A549 (cell line): ENCODE results near the gene IFITM2. TPM values are rescaled to one million over a fixed set of nuclear protein-coding genes. Genes with fewer than 3 reads are reported as not detected.
"Not testable (repeated sequence)": the region's sequence is repeated elsewhere in the genome, so short reads cannot be mapped to it uniquely, and the experiment has no call there.

Experiments used
- ATAC-seq, 2 experiments: fragments of 200-7000 bp in 1 of 2; fragments of >200 bp in 1 of 2; cut with Nextera tagmentation in 1 of 2; cut with Tn5 transposase in 1 of 2; 3 replicates each; pipeline versions ENCODE4 v1.8.0 to v1.9.1; 2018 to 2020; ENCODE audit warnings: mild to moderate bottlenecking in 1 of 2, moderate library complexity in 1 of 2
- CTCF ChIA-PET: fragments of 300-600 bp; sonication (Branson Sonifier 250); formaldehyde crosslinking; extraction: SDS; loops from one replicate; lab custom pipeline; 2021; ENCODE audit warnings: antibody characterized with exemption, inconsistent platforms; lab: Yijun Ruan, JAX
- POLR2A ChIA-PET: fragments of 350-600 bp; formaldehyde crosslinking; extraction: SDS; loops from one replicate; lab custom pipeline; 2021; ENCODE audit warnings: antibody characterized with exemption, inconsistent platforms; lab: Yijun Ruan, JAX
- DNase-seq, 2 experiments: peaks; one replicate each; pipeline versions ENCODE4 v3.0.0 to v3.0.0-alpha.2; 2011 to 2016; ENCODE audit warnings: low read depth in 1 of 2, low spot score in 1 of 2
- FAIRE-seq: peaks from 2 replicates; lab custom pipeline; 2011; peaks lifted over from hg19 to GRCh38; lab: Jason Lieb, UNC
- H3K27ac ChIP-seq, 2 experiments: fragments of >200 bp; sonication (Bioruptor Twin); formaldehyde crosslinking; 3 replicates each; pipeline ENCODE4 v1.5.1; 2016 to 2017
- H3K4me1 ChIP-seq: fragments of >200 bp; sonication (Bioruptor Twin); formaldehyde crosslinking; 3 replicates; pipeline ENCODE4 v1.6.1; 2016
- H3K4me2 ChIP-seq: fragments of >200 bp; sonication (Bioruptor Twin); formaldehyde crosslinking; 3 replicates; pipeline ENCODE4 v1.6.1; 2016
- H3K4me3 ChIP-seq: fragments of >200 bp; sonication (Bioruptor Twin); formaldehyde crosslinking; 3 replicates; pipeline ENCODE4 v1.5.1; 2016
- H3K9me3 ChIP-seq: fragments of >200 bp; sonication (Bioruptor Twin); formaldehyde crosslinking; 3 replicates; pipeline ENCODE4 v1.6.1; 2016
- BCL3 ChIP-seq: fragments of >200 bp; sonication (Bioruptor Twin); formaldehyde crosslinking; IDR thresholded peaks from 3 replicates; pipeline ENCODE4 v1.6.1; 2016
- BHLHE40 ChIP-seq: IDR thresholded peaks from 2 replicates; pipeline ENCODE4 v1.6.1; 2012; ENCODE audit warnings: low read depth, low read length, inconsistent platforms
- CBX2 ChIP-seq: fragments of 200-600 bp; sonication (generic); IDR thresholded peaks from 2 replicates; pipeline ENCODE4 v1.6.1; 2016; ENCODE audit warnings: low read depth, mild to moderate bottlenecking, borderline replicate concordance
- CEBPB ChIP-seq, 2 experiments: fragments of >200 bp in 1 of 2; sonication (Bioruptor Twin) in 1 of 2; formaldehyde crosslinking in 1 of 2; IDR thresholded peaks; 2 replicates each; pipeline ENCODE4 v1.6.1; 2012 to 2016
- CHD2 ChIP-seq: fragments of 150-350 bp; IDR thresholded peaks from 2 replicates; pipeline ENCODE4 v1.6.1; 2014; ENCODE audit warnings: low read length; ENCODE audit not compliant: partially characterized antibody
- CHD4 ChIP-seq: fragments of 200-600 bp; sonication (generic); IDR thresholded peaks from 2 replicates; pipeline ENCODE4 v1.6.1; 2016; ENCODE audit warnings: antibody characterized with exemption, mild to moderate bottlenecking, borderline replicate concordance
- CTCF ChIP-seq: fragments of >200 bp; sonication (Bioruptor Twin); formaldehyde crosslinking; IDR thresholded peaks from 3 replicates; pipeline ENCODE4 v1.5.1; 2016
- E2F6 ChIP-seq: IDR thresholded peaks from 2 replicates; pipeline ENCODE4 v1.6.1; 2012; ENCODE audit warnings: low read depth, borderline replicate concordance
- HES2 ChIP-seq: fragments of >200 bp; sonication (Bioruptor Twin); formaldehyde crosslinking; IDR thresholded peaks from 2 replicates; pipeline ENCODE4 v1.6.1; 2016
- HOXA7 ChIP-seq: fragments of 250-450 bp; sonication (Bioruptor Pico); IDR thresholded peaks from 2 replicates; pipeline ENCODE4 v1.5.0; 2020; ENCODE audit warnings: mild to moderate bottlenecking, moderate library complexity
- HOXB5 ChIP-seq: fragments of 250-450 bp; sonication (Bioruptor Pico); IDR thresholded peaks from 2 replicates; pipeline ENCODE4 v1.5.0; 2020; ENCODE audit warnings: mild to moderate bottlenecking, moderate library complexity
- MAX ChIP-seq: IDR thresholded peaks from 2 replicates; pipeline ENCODE4 v1.6.1; 2012
- POLR2AphosphoS2 ChIP-seq: conservative IDR thresholded peaks from 2 replicates; pipeline ENCODE4 v1.6.1; 2012; ENCODE audit warnings: low read length, improper control_type of control experiment, inconsistent platforms
- TP53 ChIP-seq: fragments of 250-450 bp; sonication (Bioruptor Pico); IDR thresholded peaks from 2 replicates; pipeline ENCODE4 v1.5.0; 2021; ENCODE audit warnings: mild to moderate bottlenecking, moderate library complexity
- ZFP36 ChIP-seq: fragments of 450-650 bp; IDR thresholded peaks from 2 replicates; pipeline ENCODE4 v1.6.1; 2014; ENCODE audit warnings: borderline replicate concordance; ENCODE audit not compliant: partially characterized antibody
- WGBS: methylation state at CpG from one replicate; pipeline ENCODE4 v1.1.6; 2017; ENCODE audit errors: missing lambda C conversion rate; 5-methylcytosine and 5-hydroxymethylcytosine counted together
- polyA plus RNA-seq, 4 experiments: library from polyadenylated mRNA; depleted of rRNA in 3 of 4; stranded (reverse); fragments of >200 nt; fragmentation: RNase III in 1 of 4; extraction: RNeasy Plus Mini Kit Qiagen cat#74134 plus additional on column Dnase treatment in 1 of 4; gene quantifications; 2 replicates in 3 of 4; 3 replicates in 1 of 4; pipeline ENCODE4 v1.2.3, GENCODE V29; 2011 to 2017

IFITM2 gene
- polyA plus RNA-seq, 2 of the 4 experiments (the other 2 are of a cell fraction), result 36.4 to 43.6 TPM

GRCh38 chr11:267491-267994, 40.1 kb upstream of the IFITM2 start:
- Histone ChIP-seq H3K9me3 (peaks cover 8% of the 10 kb centered on the region; the same call in 2 of the 3 replicates), H3K4me1 (peaks cover 7% of the 10 kb centered on the region), H3K4me2 (peak overlapping the region; percentile 93), H3K27ac (peak overlapping the region; percentile 68 to 76), H3K4me3 (peak overlapping the region; percentile 42)
- DNase-seq (peak; percentile 35 to 61), FAIRE-seq (no peak), ATAC-seq (peak; percentile 42 to 71; a peak in 4 of 6 replicates)
- WGBS, result 11% methylated on average over 16 of the region's 18 CpGs
- ChIA-PET POLR2A (interaction anchor here (1.2 kb wide), 1 partner anchor 60 kb away, joined by 3 read pairs; the partner anchor contains the start of genes BET1L and RIC8A), CTCF (interaction anchor here (0.6 to 1.9 kb wide), 6 partner anchors 9 to 40 kb away, joined by 3 to 8 read pairs (median 4); partner anchors contain the start of gene IFITM2)
- TF ChIP-seq ZFP36 (no peak), CBX2 (no peak), HOXA7 (CRISPR knock-in tag) (no peak), HOXB5 (CRISPR knock-in tag) (0 out of 2 replicates have a peak, but pooled peaks have one; percentile 19), MAX (peak; percentile 56), E2F6 (no peak), CHD4 (no peak), CTCF (no peak)

- H3K27ac ChIP-seq, H3K9me3 ChIP-seq, POLR2A ChIA-PET, FAIRE-seq, H3K4me1 ChIP-seq, H3K4me2 ChIP-seq, H3K4me3 ChIP-seq: not testable (repeated sequence)
- CTCF ChIA-PET, result interaction anchor here (1.5 to 1.9 kb wide), 2 partner anchors 13 to 17 kb away, joined by 8 read pairs; no protein-coding TSS in a partner anchor
- WGBS, result 69% methylated on average over 16 of the region's 16 CpGs
- ATAC-seq (peak; percentile 35 to 70; a peak in 4 of 6 replicates), DNase-seq (peak in 1 of 2 experiments; percentile 65)
These were observed 38.9 kb upstream of the IFITM2 start for GRCh38 chr11:268716-269145.

GRCh38 chr11:269146-269890, 38.3 kb upstream of the IFITM2 start:
- ChIA-PET CTCF (interaction anchor here (1.0 to 2.4 kb wide), 4 partner anchors 11 to 19 kb away, joined by 3 to 9 read pairs (median 8); no protein-coding TSS in a partner anchor), POLR2A (no interaction called here)
- WGBS, result 78% methylated on average over 21 of the region's 21 CpGs
- H3K4me1 ChIP-seq, result peaks cover 7% of the 10 kb centered on the region
- TF ChIP-seq TP53 (CRISPR knock-in tag) (no peak), CEBPB (IDR thresholded peaks at IDR 0.05) (0 out of 4 replicates have a peak, but pooled peaks of 1 of the 2 experiments have one; percentile 12)
- no peak for FAIRE-seq
- no peak for ATAC-seq
- H3K27ac ChIP-seq, result no peak overlapping the region
- no peak overlapping the region for H3K4me2 ChIP-seq
- no peak for DNase-seq
- no peak overlapping the region for H3K4me3 ChIP-seq
- peaks cover 8% of the 10 kb centered on the region; the same call in 2 of the 3 replicates for H3K9me3 ChIP-seq

- H3K4me1 ChIP-seq, result peaks cover 7% of the 10 kb centered on the region
- H3K4me2 ChIP-seq, result no peak overlapping the region
- no peak overlapping the region for H3K27ac ChIP-seq
- TF ChIP-seq BHLHE40, result no peak
- no peak for TF ChIP-seq BCL3
- TF ChIP-seq ZFP36, result no peak
- no peak for TF ChIP-seq CHD2
- TF ChIP-seq CEBPB (IDR thresholded peaks at IDR 0.05), result no peak
- TF ChIP-seq HES2, result no peak
- no peak for TF ChIP-seq POLR2AphosphoS2
- TF ChIP-seq E2F6, result no peak
- no peak overlapping the region for H3K4me3 ChIP-seq
- POLR2A ChIA-PET, result no interaction called here
- FAIRE-seq (no peak), ATAC-seq (no peak), DNase-seq (no peak)
- CTCF ChIA-PET, result interaction anchor here (0.8 to 2.4 kb wide), 4 partner anchors 10 to 78 kb away, joined by 3 to 9 read pairs (median 4); no protein-coding TSS in a partner anchor
- H3K9me3 ChIP-seq, result peaks cover 6% of the 10 kb centered on the region; the same call in 2 of the 3 replicates
- 76% methylated on average over 17 of the region's 18 CpGs for WGBS
These were observed 36.9 kb upstream of the IFITM2 start for GRCh38 chr11:270451-271318.
